Ishikawa (cell line): ENCODE measurements around the gene MAT2B.

Experiments used
- CEBPB ChIP-seq: IDR thresholded peaks from 2 replicates; pipeline ENCODE4 v1.6.1; 2012
- CREB1 ChIP-seq: IDR thresholded peaks from 2 replicates; pipeline ENCODE4 v1.6.1; 2012; ENCODE audit warnings: low read depth
- EGR1 ChIP-seq: IDR thresholded peaks from 2 replicates; pipeline ENCODE4 v1.6.1; 2012
- EP300 ChIP-seq: IDR thresholded peaks from 2 replicates; pipeline ENCODE4 v1.6.1; 2012; ENCODE audit warnings: borderline replicate concordance
- FOXM1 ChIP-seq: IDR thresholded peaks from 2 replicates; pipeline ENCODE4 v1.6.1; 2012; ENCODE audit warnings: low read depth, borderline replicate concordance
- MAX ChIP-seq: IDR thresholded peaks from 2 replicates; pipeline ENCODE4 v1.6.1; 2012
- NFIC ChIP-seq: IDR thresholded peaks from 2 replicates; pipeline ENCODE4 v1.6.1; 2012
- RAD21 ChIP-seq: IDR thresholded peaks from 2 replicates; pipeline ENCODE4 v1.6.1; 2012; ENCODE audit warnings: low read depth
- REST ChIP-seq: IDR thresholded peaks from 2 replicates; pipeline ENCODE4 v1.6.1; 2012; ENCODE audit warnings: low read depth, mild to moderate bottlenecking
- TAF1 ChIP-seq: IDR thresholded peaks from 2 replicates; pipeline ENCODE4 v1.6.1; 2012; ENCODE audit warnings: low read depth, mild to moderate bottlenecking
- TCF12 ChIP-seq: IDR thresholded peaks from 2 replicates; pipeline ENCODE4 v1.6.1; 2012; ENCODE audit warnings: low read depth
- TEAD4 ChIP-seq: IDR thresholded peaks from 2 replicates; pipeline ENCODE4 v1.6.1; 2012
- USF1 ChIP-seq: IDR thresholded peaks from 2 replicates; pipeline ENCODE4 v1.6.1; 2012
- YY1 ChIP-seq: IDR thresholded peaks from 2 replicates; pipeline ENCODE4 v1.6.1; 2012; ENCODE audit warnings: low read depth
- ZBTB7A ChIP-seq: IDR thresholded peaks from 2 replicates; pipeline ENCODE4 v1.6.1; 2012; ENCODE audit warnings: low read depth

MAT2B gene

DNA sequence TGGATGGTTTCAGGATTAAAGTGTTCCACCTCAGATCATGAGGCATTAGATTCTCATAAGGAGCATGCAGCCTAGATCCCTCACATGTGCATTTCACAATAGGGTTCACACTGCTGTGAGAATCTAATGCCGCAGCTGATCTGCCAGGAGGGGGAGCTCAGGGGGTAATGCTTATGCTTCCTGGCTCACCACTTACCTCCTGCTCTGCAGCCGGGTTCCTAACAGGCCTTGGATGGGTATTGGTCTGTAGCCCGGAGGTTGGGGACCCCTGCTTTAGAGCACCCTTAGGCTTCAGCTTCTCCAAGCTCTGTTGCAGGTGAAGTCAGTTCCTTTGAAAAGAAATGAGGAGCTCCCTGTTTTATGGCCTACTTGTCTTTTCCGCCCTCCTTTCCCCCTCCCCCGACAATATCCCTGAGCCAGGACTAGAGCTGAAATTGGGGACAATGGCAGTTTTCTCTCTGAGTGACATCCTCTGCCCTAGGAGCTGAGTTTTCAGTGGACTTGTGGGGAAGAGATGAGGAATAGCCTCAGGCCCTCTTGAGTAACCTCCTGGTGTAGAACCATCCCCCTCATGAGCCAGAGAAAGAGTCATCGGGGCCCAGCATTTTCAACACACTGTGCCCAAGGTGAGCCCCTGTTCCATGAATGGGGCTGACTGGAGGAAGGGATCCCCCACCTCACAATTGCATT, 16.2 kb upstream of the MAT2B start:
- TF ChIP-seq REST, result no peak

DNA sequence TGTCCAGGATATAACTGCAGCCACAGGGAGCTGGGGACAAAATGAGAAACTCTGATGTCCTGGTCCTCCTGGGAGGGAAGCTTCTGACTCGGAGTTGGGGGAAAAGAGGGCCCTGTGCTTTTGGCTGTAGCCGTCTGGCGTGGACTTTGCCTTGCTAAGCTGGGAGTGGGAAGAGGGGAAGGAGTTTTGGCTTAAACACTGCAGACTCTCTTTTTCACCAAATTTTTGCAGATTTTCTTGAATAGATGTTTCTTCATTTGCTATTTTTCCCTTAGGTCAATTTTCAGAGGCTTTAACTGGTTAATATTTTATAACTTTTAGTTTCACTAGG, 15.7 kb upstream of the MAT2B start:
- TF ChIP-seq FOXM1, result no peak
- TF ChIP-seq NFIC, result no peak
- TF ChIP-seq REST, result no peak
- no peak for TF ChIP-seq USF1
- no peak for TF ChIP-seq YY1
- no peak for TF ChIP-seq CEBPB
- TF ChIP-seq TEAD4, result no peak
- TF ChIP-seq ZBTB7A, result no peak
- TF ChIP-seq RAD21, result no peak
- TF ChIP-seq TCF12, result no peak
- TF ChIP-seq CREB1, result no peak
- no peak for TF ChIP-seq EGR1
- no peak for TF ChIP-seq TAF1

DNA sequence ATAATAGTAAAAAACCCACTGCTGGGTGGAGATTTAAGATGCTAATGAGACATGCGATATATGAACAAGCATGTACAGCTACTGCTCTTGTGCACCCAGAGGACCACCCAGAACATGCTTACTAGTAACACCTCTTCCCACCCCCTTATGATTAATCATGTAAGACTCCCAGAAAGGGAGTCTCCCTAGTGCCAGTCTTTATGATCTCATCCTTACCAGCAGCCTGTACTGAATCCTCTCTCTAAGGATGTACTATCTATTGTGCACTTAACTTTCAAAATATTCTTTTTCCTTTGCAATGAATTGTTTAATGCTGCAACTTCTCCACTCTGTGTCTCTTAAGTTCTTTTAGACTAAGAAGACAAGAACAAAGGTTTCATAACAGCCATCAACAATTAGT, 9.1 kb upstream of the MAT2B start:
- TF ChIP-seq TAF1 (no peak), MAX (no peak), RAD21 (no peak), REST (no peak), EP300 (no peak), CEBPB (no peak), USF1 (no peak), TEAD4 (no peak)

DNA sequence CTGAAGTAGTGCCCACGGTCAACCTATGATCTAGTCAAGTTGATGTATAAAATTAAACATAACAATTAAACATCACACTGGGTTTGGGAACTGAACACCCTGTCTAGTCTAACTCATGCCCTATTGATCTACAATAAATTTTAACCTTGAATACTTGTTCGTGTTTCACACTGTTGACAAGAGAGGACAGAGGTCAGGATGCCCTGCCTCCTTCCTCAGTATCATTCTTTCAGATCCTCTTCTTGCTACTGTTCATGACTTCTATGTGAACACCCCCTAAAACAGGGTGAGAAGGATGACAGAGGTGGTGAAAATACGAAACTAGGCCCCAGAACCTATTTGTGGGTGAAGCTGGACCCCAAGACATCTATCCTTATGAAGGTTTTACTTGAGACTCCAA, 8.1 kb upstream of the MAT2B start:
- TF ChIP-seq YY1 (no peak), EGR1 (no peak), TCF12 (no peak), NFIC (no peak), REST (no peak), EP300 (no peak)

- no peak for TF ChIP-seq TAF1
- no peak for TF ChIP-seq TCF12
- no peak for TF ChIP-seq MAX
- TF ChIP-seq CEBPB, result no peak
- TF ChIP-seq YY1, result no peak
- no peak for TF ChIP-seq REST
- no peak for TF ChIP-seq EGR1
- TF ChIP-seq TEAD4, result no peak
- TF ChIP-seq ZBTB7A, result no peak
- no peak for TF ChIP-seq USF1
- TF ChIP-seq EP300, result no peak
- TF ChIP-seq NFIC, result no peak
- no peak for TF ChIP-seq CREB1
- no peak for TF ChIP-seq RAD21
- TF ChIP-seq FOXM1, result no peak
Measured at GRCh38 chr5:163498886-163499285, 6.5 kb upstream of the MAT2B start.
